Calu3 (cell line): ENCODE results near the gene PEPD. TPM values are rescaled to one million over a fixed set of nuclear protein-coding genes. Genes with fewer than 3 reads are reported as not detected.
"Not testable (repeated sequence)": the region's sequence is repeated elsewhere in the genome, so short reads cannot be mapped to it uniquely, and the experiment has no call there.

Experiments used
- BruUV-seq: library from RNA; stranded (reverse); fragments of 400-500 nt; replicated peaks from 2 replicates; lab custom pipeline; 2021; lab: Mats Ljungman, UMichigan
- CTCF ChIA-PET: fragments of 300-600 bp; sonication (Branson Sonifier 250); formaldehyde crosslinking; loops from one replicate; lab custom pipeline; 2022; ENCODE audit warnings: antibody characterized with exemption; lab: Charles Lee
- DNase-seq: peaks from one replicate; pipeline ENCODE4 v3.0.0; 2022
- H3K27ac Mint-ChIP-seq: one replicate; pipeline ENCODE4 v1.8.0; 2022; ENCODE audit warnings: mixed read lengths; ENCODE audit not compliant: unreplicated experiment
- H3K27me3 Mint-ChIP-seq: one replicate; pipeline ENCODE4 v1.8.0; 2022; ENCODE audit warnings: mixed read lengths; ENCODE audit not compliant: unreplicated experiment
- H3K36me3 Mint-ChIP-seq: one replicate; pipeline ENCODE4 v1.8.0; 2022; ENCODE audit warnings: mild to moderate bottlenecking, moderate library complexity, mixed read lengths; ENCODE audit not compliant: insufficient read depth, unreplicated experiment
- H3K4me1 Mint-ChIP-seq: one replicate; pipeline ENCODE4 v1.8.0; 2022; ENCODE audit warnings: mild to moderate bottlenecking, low read depth, mixed read lengths; ENCODE audit not compliant: unreplicated experiment
- H3K4me3 Mint-ChIP-seq: one replicate; pipeline ENCODE4 v1.8.0; 2022; ENCODE audit warnings: mild to moderate bottlenecking, low read depth, moderate library complexity, mixed read lengths; ENCODE audit not compliant: unreplicated experiment
- H3K9me3 Mint-ChIP-seq: one replicate; pipeline ENCODE4 v1.8.0; 2022; ENCODE audit warnings: low read depth, mixed read lengths; ENCODE audit not compliant: unreplicated experiment
- intact Hi-C: fragments of 100-400 bp; cut with micrococcal nuclease; formaldehyde crosslinking; loops from one replicate; pipeline ENCODE4 v1.10.0; 2022; ENCODE audit not compliant: unreplicated experiment
- total RNA-seq: library from RNA; stranded (reverse); gene quantifications from 2 replicates; pipeline ENCODE4 v1.2.3, GENCODE V29; 2022
- TF ChIP-seq, protein P1 (sequence below): fragments of 200-600 bp; IDR thresholded peaks from one replicate; pipeline ENCODE4 v1.8.0; 2022; ENCODE audit warnings: antibody characterized with exemption; ENCODE audit not compliant: unreplicated experiment

Gene PEPD
- total RNA-seq, 1 experiment from 2014 or later = 65.5 TPM

- intact Hi-C loops = no loop called here
- Mint-ChIP-seq H3K27me3 (peaks cover 79% of the 10 kb centered on the region), H3K36me3 (no peaks in the 10 kb centered on the region), H3K4me1 (no peaks in the 10 kb centered on the region), H3K4me3 (no peak overlapping the region), H3K9me3 (no peaks in the 10 kb centered on the region), H3K27ac (no peak overlapping the region)
- CTCF ChIA-PET = interaction anchor here (0.5 to 1.3 kb wide), 3 partner anchors 22 to 1213 kb away, joined by 3 read pairs; partner anchors contain the start of genes PEPD and ZNF507
- TF ChIP-seq, protein P1, sequence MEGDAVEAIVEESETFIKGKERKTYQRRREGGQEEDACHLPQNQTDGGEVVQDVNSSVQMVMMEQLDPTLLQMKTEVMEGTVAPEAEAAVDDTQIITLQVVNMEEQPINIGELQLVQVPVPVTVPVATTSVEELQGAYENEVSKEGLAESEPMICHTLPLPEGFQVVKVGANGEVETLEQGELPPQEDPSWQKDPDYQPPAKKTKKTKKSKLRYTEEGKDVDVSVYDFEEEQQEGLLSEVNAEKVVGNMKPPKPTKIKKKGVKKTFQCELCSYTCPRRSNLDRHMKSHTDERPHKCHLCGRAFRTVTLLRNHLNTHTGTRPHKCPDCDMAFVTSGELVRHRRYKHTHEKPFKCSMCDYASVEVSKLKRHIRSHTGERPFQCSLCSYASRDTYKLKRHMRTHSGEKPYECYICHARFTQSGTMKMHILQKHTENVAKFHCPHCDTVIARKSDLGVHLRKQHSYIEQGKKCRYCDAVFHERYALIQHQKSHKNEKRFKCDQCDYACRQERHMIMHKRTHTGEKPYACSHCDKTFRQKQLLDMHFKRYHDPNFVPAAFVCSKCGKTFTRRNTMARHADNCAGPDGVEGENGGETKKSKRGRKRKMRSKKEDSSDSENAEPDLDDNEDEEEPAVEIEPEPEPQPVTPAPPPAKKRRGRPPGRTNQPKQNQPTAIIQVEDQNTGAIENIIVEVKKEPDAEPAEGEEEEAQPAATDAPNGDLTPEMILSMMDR = no peak
- no TSS peak for BruUV-seq
- DNase-seq = no peak
Measured at GRCh38 chr19:33558151-33558550, 36.6 kb upstream of the PEPD start.

DNA sequence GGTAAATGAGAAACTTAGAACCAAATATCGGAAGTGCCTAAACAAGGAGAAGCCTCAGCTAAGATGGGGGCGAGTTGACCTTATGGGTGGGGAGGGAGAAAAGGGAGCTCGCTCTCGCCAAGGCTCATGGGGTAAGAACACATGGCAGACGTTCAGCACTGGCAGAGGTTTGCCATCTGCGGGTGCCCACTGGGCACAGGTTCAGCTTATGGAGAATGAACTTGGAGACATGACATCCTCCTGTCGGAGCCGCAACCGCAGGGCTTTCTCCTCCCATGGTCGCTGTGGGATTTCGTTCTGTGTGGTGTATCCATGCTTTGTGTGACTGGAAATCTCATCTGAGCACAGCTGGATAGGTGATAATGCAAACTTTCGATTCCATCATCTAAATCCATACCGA lies 36.1 kb upstream of the PEPD start:
- TF ChIP-seq, protein P1 = no peak
- Mint-ChIP-seq H3K4me3 (no peak overlapping the region), H3K27me3 (peaks cover 83% of the 10 kb centered on the region), H3K9me3 (no peaks in the 10 kb centered on the region), H3K4me1 (no peaks in the 10 kb centered on the region), H3K27ac (no peak overlapping the region), H3K36me3 (no peaks in the 10 kb centered on the region)
- intact Hi-C loops = no loop called here
- DNase-seq = no peak
- no TSS peak for BruUV-seq
- CTCF ChIA-PET = interaction anchor here (1.0 to 1.3 kb wide), 2 partner anchors 22 to 36 kb away, joined by 3 read pairs; partner anchors contain the start of gene PEPD

DNA sequence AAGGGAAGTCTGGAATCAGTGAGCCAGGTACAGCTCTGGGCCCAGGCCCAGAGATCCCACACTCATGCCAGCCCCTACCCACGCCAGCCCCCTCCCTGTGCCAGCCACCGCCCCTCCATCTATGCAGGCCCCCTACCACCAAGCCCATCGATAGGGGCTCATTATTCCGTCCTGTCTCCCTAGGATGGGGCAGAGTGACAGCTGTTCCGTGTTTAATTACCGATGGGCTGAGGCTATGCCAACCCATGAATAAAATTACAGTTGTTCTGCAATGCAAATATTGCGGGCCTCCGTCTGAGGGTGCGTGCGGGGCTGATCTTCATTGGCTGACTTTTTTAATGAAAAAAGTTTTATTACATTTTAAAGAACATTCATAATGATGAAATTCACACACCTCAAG lies 35.6 kb upstream of the PEPD start:
- BruUV-seq = no TSS peak
- no peak overlapping the region for H3K4me3 Mint-ChIP-seq
- intact Hi-C loops = no loop called here
- H3K36me3 Mint-ChIP-seq = no peaks in the 10 kb centered on the region
- no peak overlapping the region for H3K27ac Mint-ChIP-seq
- CTCF ChIA-PET = interaction anchor here (1.0 kb wide), 1 partner anchor 35 kb away, joined by 3 read pairs; the partner anchor contains the start of gene PEPD
- H3K4me1 Mint-ChIP-seq = no peaks in the 10 kb centered on the region
- TF ChIP-seq, protein P1 = no peak
- peaks cover 83% of the 10 kb centered on the region for H3K27me3 Mint-ChIP-seq
- H3K9me3 Mint-ChIP-seq = no peaks in the 10 kb centered on the region
- DNase-seq = no peak

GRCh38 chr19:33556261-33556660 lies 34.7 kb upstream of the PEPD start:
- no TSS peak for BruUV-seq
- Mint-ChIP-seq H3K9me3 (no peaks in the 10 kb centered on the region), H3K27me3 (peaks cover 86% of the 10 kb centered on the region), H3K36me3 (no peaks in the 10 kb centered on the region), H3K4me1 (no peaks in the 10 kb centered on the region), H3K4me3 (no peak overlapping the region), H3K27ac (no peak overlapping the region)
- CTCF ChIA-PET = no interaction called here
- TF ChIP-seq, protein P1 = no peak
- intact Hi-C loops = no loop called here
- no peak for DNase-seq

GRCh38 chr19:33555726-33556125 lies 34.1 kb upstream of the PEPD start:
- H3K27ac Mint-ChIP-seq, BruUV-seq, H3K9me3 Mint-ChIP-seq, H3K36me3 Mint-ChIP-seq, H3K4me3 Mint-ChIP-seq, DNase-seq, CTCF ChIA-PET, intact Hi-C loops, H3K4me1 Mint-ChIP-seq: not testable (repeated sequence)
- H3K27me3 Mint-ChIP-seq = peaks cover 88% of the 10 kb centered on the region
